GM23248 (cell line): ENCODE measurements around the gene SMPD3.

Experiments
- EZH2 ChIP-seq: fragments of 200-600 bp; sonication (generic); IDR thresholded peaks from 2 replicates; pipeline ENCODE4 v1.6.1; 2018; ENCODE audit warnings: antibody characterized with exemption, mild to moderate bottlenecking; ENCODE audit not compliant: insufficient read depth, poor library complexity, severe bottlenecking
- EZH2phosphoT487 ChIP-seq: fragments of 200-600 bp; sonication (generic); IDR thresholded peaks from 2 replicates; pipeline ENCODE4 v1.6.1; 2018; ENCODE audit warnings: antibody characterized with exemption, moderate library complexity, mild to moderate bottlenecking, low read depth; ENCODE audit not compliant: insufficient read depth

DNA sequence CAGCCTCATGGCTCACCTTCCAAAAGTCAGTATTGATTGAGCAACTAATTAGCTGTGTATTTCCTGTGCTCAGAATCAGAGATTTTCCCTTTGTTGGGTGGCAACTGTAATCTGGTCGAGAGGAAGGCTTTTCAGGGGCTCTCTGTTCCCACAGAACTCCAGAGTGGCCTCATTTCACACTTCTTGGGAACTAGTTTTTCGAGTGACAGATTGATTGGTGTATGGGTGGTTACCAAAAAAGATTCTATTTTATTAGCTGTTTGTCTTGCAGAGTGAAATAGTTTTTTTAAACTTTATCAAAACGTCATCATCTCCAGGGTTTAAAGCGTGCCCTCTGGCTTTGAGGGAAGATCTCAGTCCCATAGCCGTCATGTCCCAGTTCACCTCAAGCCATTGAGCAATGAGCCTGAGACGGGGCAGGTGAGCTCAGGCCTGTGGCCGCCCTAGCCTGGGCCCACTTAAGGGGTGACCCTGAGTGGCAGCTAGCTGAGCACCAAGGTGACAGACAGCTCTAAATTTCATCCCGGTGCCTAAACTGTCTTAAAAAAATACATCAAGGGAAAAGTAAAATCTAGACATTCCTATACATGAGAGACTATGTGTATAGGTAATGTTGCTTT lies 53.0 kb downstream of the SMPD3 start:
- TF ChIP-seq EZH2phosphoT487 (no peak), EZH2 (no peak)
